GM12878 (cell line): ENCODE results near the gene GMPR2. TPM values are rescaled to one million over a fixed set of nuclear protein-coding genes. Genes with fewer than 3 reads are reported as not detected.
"Not testable (repeated sequence)": the region's sequence is repeated elsewhere in the genome, so short reads cannot be mapped to it uniquely, and the experiment has no call there.

Experiments used
- ATAC-seq: fragments of 200-7000 bp; cut with Tn5 transposase; 3 replicates; pipeline ENCODE4 v1.9.1; 2020; ENCODE audit warnings: mild to moderate bottlenecking, moderate library complexity
- BruUV-seq: library from RNA; stranded (reverse); fragments of 400-500 nt; replicated peaks from 2 replicates; lab custom pipeline; 2021; lab: Mats Ljungman, UMichigan
- CTCF ChIA-PET: fragments of 300-600 bp; sonication (Branson Sonifier 250); formaldehyde crosslinking; extraction: SDS; loops from one replicate; lab custom pipeline; 2021; ENCODE audit warnings: inconsistent platforms; lab: Yijun Ruan, JAX
- POLR2A ChIA-PET: fragments of 350-600 bp; formaldehyde crosslinking; extraction: SDS; loops from one replicate; lab custom pipeline; 2021; ENCODE audit warnings: inconsistent platforms; lab: Charles Lee
- RAD21 ChIA-PET: fragments of 300-600 bp; sonication (Branson Sonifier 250); formaldehyde crosslinking; loops from one replicate; lab custom pipeline; 2023; ENCODE audit warnings: antibody characterized with exemption; ENCODE audit not compliant: unreplicated experiment; lab: Charles Lee
- SMC1A ChIA-PET: fragments of 300-600 bp; sonication (Branson Sonifier 250); formaldehyde crosslinking; loops from one replicate; lab custom pipeline; 2023; ENCODE audit not compliant: unreplicated experiment, uncharacterized antibody; lab: Charles Lee
- DNase-seq: peaks from one replicate; pipeline ENCODE4 v3.0.0-alpha.2; 2011; ENCODE audit warnings: low read depth, low spot score
- FAIRE-seq: peaks from 3 replicates; lab custom pipeline; 2011; peaks lifted over from hg19 to GRCh38; lab: Jason Lieb, UNC
- H2AFZ ChIP-seq: 2 replicates; pipeline ENCODE4 v1.6.0; 2011; ENCODE audit warnings: low read depth, low read length, control low read depth; ENCODE audit not compliant: control insufficient read depth
- H3K27ac ChIP-seq: 2 replicates; pipeline ENCODE4 v1.5.1; 2011; ENCODE audit warnings: control low read depth; ENCODE audit not compliant: control insufficient read depth, insufficient read depth
- H3K27me3 ChIP-seq, 2 experiments: replicated peaks in 1 of 2; 2 replicates each; pipeline versions ENCODE4 v1.6.0 to v1.6.1; 2011; ENCODE audit warnings: low read length in 1 of 2; ENCODE audit not compliant: control insufficient read depth in 2 of 2, insufficient read depth in 2 of 2
- H3K36me3 ChIP-seq, 2 experiments: 2 replicates each; pipeline ENCODE4 v1.5.1; 2011; ENCODE audit warnings: low read length in 1 of 2; ENCODE audit not compliant: control insufficient read depth in 2 of 2, insufficient read depth in 2 of 2
- H3K4me1 ChIP-seq: 2 replicates; pipeline ENCODE4 v1.6.1; 2011; ENCODE audit warnings: mild to moderate bottlenecking, low read length, moderate library complexity, mixed read lengths; ENCODE audit not compliant: control insufficient read depth, insufficient read depth
- H3K4me2 ChIP-seq: 2 replicates; pipeline ENCODE4 v1.6.0; 2011; ENCODE audit warnings: control low read depth; ENCODE audit not compliant: control insufficient read depth, insufficient read depth
- H3K4me3 ChIP-seq: fragments of 200-600 bp; sonication (generic); 2 replicates; pipeline ENCODE4 v1.5.1; 2016
- H3K79me2 ChIP-seq: 2 replicates; pipeline ENCODE4 v1.6.0; 2011; ENCODE audit warnings: low read length; ENCODE audit not compliant: control insufficient read depth, insufficient read depth
- H3K9ac ChIP-seq: 2 replicates; pipeline ENCODE4 v1.8.0; 2011; ENCODE audit warnings: low read length, control low read depth, mixed read lengths; ENCODE audit not compliant: control insufficient read depth, insufficient read depth
- H3K9me3 ChIP-seq: replicated peaks from 3 replicates; pipeline ENCODE4 v1.5.1; 2011; ENCODE audit warnings: mild to moderate bottlenecking, low read length; ENCODE audit not compliant: control insufficient read depth, insufficient read depth
- H4K20me1 ChIP-seq: 2 replicates; pipeline ENCODE4 v1.6.0; 2011; ENCODE audit not compliant: control insufficient read depth, insufficient read depth
- CBX5 ChIP-seq: sonication (generic); IDR thresholded peaks from 2 replicates; pipeline ENCODE4 v1.6.1; 2016; ENCODE audit warnings: low read depth, moderate library complexity, mild to moderate bottlenecking, inconsistent platforms
- CHD1 ChIP-seq: IDR thresholded peaks from 2 replicates; pipeline ENCODE4 v1.6.1; 2012; ENCODE audit warnings: low read depth, low read length, improper control_type of control experiment
- PAX8 ChIP-seq: fragments of 450-650 bp; IDR thresholded peaks from 2 replicates; pipeline ENCODE4 v1.6.1; 2017; ENCODE audit warnings: mild to moderate bottlenecking, moderate library complexity
- SREBF2 ChIP-seq: IDR thresholded peaks from 2 replicates; pipeline ENCODE4 v1.6.1; 2012; ENCODE audit warnings: mild to moderate bottlenecking, low read length
- ZZZ3 ChIP-seq: IDR thresholded peaks from 2 replicates; pipeline ENCODE4 v1.6.1; 2011; ENCODE audit warnings: low read depth; ENCODE audit not compliant: control insufficient read depth, insufficient read length
- WGBS: methylation state at CpG from one replicate; pipeline ENCODE4 v1.1.6; 2016; ENCODE audit warnings: low lambda C conversion rate; ENCODE audit not compliant: insufficient replicate concordance, insufficient coverage; ENCODE audit errors: missing lambda C conversion rate; 5-methylcytosine and 5-hydroxymethylcytosine counted together
- in situ Hi-C: fragments of 300-500 bp; cut with MboI; formaldehyde crosslinking; loops from 9 replicates; pipeline ENCODE4 v1.14.3; 2018; ENCODE audit warnings: mixed read lengths
- intact Hi-C: fragments of 100-400 bp; cut with micrococcal nuclease; formaldehyde crosslinking; loops from one replicate; pipeline ENCODE4 v1.14.2; 2022; ENCODE audit not compliant: unreplicated experiment
- polyA plus RNA-seq, 11 experiments: library from polyadenylated mRNA; depleted of rRNA in 4 of 11; unstranded in 6 of 11; stranded (reverse) in 5 of 11; fragments of >200 nt; fragmentation: Nextera tagmentation in 4 of 11; fragmentation: Illumina TruSeq in 1 of 11; extraction: Ambion mirVana in 4 of 11; extraction: Trizol in 1 of 11; gene quantifications; 1 replicate in 1 of 11; 2 replicates in 10 of 11; pipeline versions ENCODE4 v1.2.1 to v1.2.3, GENCODE V29; 2011 to 2016; ENCODE audit warnings: inconsistent platforms in 2 of 11, missing spikeins in 2 of 11, low read depth in 1 of 11
- total RNA-seq, 4 experiments: library from RNA; depleted of rRNA in 3 of 4; stranded (reverse); fragments of >200 nt in 3 of 4; fragmentation: Illumina TruSeq in 1 of 4; extraction: Trizol in 1 of 4; gene quantifications; 2 replicates each; pipeline versions ENCODE4 v1.2.1 to v1.2.3, GENCODE V29; 2013 to 2021
- TF ChIP-seq, protein P1 (sequence below): IDR thresholded peaks from 2 replicates; pipeline ENCODE4 v1.6.1; 2011; ENCODE audit warnings: low read depth, low read length, improper control_type of control experiment, borderline replicate concordance

The GMPR2 gene
- total and polyA plus RNA-seq, 10 of the 15 experiments (the other 5 are each of a cell fraction or from before 2014, with no cell fraction given), result 55.1 to 80.3 (median 61.5) TPM

DNA sequence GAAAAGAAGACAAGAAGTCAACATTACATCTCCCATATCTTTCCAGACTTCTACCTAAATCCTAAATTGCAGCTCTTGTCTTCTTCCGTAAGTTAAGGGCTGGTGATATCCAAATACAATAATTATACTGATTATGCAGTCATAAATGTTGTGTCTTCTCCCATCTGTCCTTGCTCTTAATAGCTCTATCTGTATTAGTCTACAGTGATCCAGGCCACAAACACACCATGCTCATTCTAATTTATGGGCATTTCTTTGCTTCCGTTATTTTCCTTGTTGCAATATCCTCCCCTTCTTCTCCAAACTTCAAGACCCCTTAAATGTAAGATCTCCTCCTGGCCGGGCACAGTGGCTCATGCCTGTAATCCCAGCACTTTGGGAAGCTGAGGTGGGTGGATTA, 13.2 kb upstream of the GMPR2 start:
- ChIA-PET POLR2A (interaction anchor here (1.1 kb wide), 1 partner anchor 20 kb away, joined by 11 read pairs; no protein-coding TSS in a partner anchor), CTCF (interaction anchor here (1.5 to 3.4 kb wide), 4 partner anchors 8 to 88 kb away, joined by 5 to 24 read pairs (median 9); partner anchors contain the start of genes CIDEB and TINF2), RAD21 (interaction anchor here (0.7 kb wide), 1 partner anchor 81 kb away, joined by 3 read pairs; no protein-coding TSS in a partner anchor), SMC1A (interaction anchor here (0.9 to 2.0 kb wide), 4 partner anchors 13 to 77 kb away, joined by 3 to 12 read pairs (median 4); partner anchors contain the start of genes GMPR2 and NEDD8)
- WGBS, result 49% methylated on average over 3 of the region's 3 CpGs
- no peak overlapping the region for H3K4me2 ChIP-seq
- BruUV-seq, result no TSS peak
- peaks cover 8% of the 10 kb centered on the region for H3K79me2 ChIP-seq
- peaks cover 3% of the 10 kb centered on the region for H3K4me1 ChIP-seq
- no peak overlapping the region for H3K9ac ChIP-seq
- TF ChIP-seq, protein P1, sequence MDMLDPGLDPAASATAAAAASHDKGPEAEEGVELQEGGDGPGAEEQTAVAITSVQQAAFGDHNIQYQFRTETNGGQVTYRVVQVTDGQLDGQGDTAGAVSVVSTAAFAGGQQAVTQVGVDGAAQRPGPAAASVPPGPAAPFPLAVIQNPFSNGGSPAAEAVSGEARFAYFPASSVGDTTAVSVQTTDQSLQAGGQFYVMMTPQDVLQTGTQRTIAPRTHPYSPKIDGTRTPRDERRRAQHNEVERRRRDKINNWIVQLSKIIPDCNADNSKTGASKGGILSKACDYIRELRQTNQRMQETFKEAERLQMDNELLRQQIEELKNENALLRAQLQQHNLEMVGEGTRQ, result no peak
- TF ChIP-seq ZZZ3, result no peak
- TF ChIP-seq PAX8, result no peak
- TF ChIP-seq CBX5, result no peak
- no peak for TF ChIP-seq CHD1
- no peak for TF ChIP-seq SREBF2
- H3K27ac ChIP-seq, result no peak overlapping the region
- intact Hi-C loops (loop anchor here (10.0 kb wide), 1 partner anchor 205 kb away; no protein-coding TSS in a partner anchor), in situ Hi-C loops (no loop called here)
- H2AFZ ChIP-seq, result no peak overlapping the region
- FAIRE-seq (no peak), ATAC-seq (no peak), DNase-seq (no peak)
- no peaks in the 10 kb centered on the region for H3K27me3 ChIP-seq
- no peaks in the 10 kb centered on the region for H3K9me3 ChIP-seq
- no peaks in the 10 kb centered on the region for H4K20me1 ChIP-seq
- H3K4me3 ChIP-seq, result no peak overlapping the region
- H3K36me3 ChIP-seq, result peaks cover 2 to 8% of the 10 kb centered on the region in 2 experiments; a peak in 3 of 4 replicates

DNA sequence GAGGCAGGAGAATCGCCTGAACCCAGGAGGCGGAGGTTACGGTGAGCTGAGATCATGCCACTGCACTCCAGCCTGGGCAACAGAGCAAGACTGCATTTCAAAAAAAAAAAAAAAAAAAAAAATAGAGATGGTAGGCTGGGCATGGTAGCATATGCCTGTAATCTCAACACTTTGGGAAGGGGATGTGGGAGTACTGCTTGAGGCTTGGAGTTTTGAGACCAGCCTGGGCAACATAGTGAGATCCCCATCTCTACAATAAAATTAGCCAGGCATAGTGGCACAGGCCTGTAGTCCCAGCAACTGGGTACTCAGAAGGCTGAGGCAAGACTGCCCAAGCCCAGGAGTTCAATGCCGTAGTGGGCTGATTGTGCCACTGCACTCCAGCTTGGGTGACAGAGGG, 9.7 kb upstream of the GMPR2 start:
- DNase-seq, H3K9me3 ChIP-seq, FAIRE-seq, SMC1A ChIA-PET, BruUV-seq, H2AFZ ChIP-seq, H3K9ac ChIP-seq, in situ Hi-C loops, H3K4me2 ChIP-seq, H3K27me3 ChIP-seq, ATAC-seq, RAD21 ChIA-PET, H3K4me3 ChIP-seq, H3K36me3 ChIP-seq, H3K27ac ChIP-seq, H3K4me1 ChIP-seq, intact Hi-C loops, H3K79me2 ChIP-seq, H4K20me1 ChIP-seq: not testable (repeated sequence)
- 98% methylated on average over 4 of the region's 4 CpGs for WGBS
- CTCF ChIA-PET, result interaction anchor here (1.3 kb wide), 1 partner anchor 19 kb away, joined by 3 read pairs; the partner anchor contains the start of gene TINF2
- POLR2A ChIA-PET, result interaction anchor here (0.6 to 0.9 kb wide), 5 partner anchors 9 to 73 kb away, joined by 3 to 11 read pairs (median 6); partner anchors contain the start of gene TSSK4
